Chondrocyte (in vitro differentiated cells): Measurements from ENCODE around the gene P2RX3. TPM values are rescaled to one million over a fixed set of nuclear protein-coding genes. Genes with fewer than 3 reads are reported as not detected.

ENCODE experiments used
- DNase-seq: peaks from one replicate; pipeline ENCODE4 v3.0.0; 2021; ENCODE audit warnings: mixed read lengths, low spot score
- H3K27ac Mint-ChIP-seq: one replicate; pipeline ENCODE4 v1.8.0; 2021; ENCODE audit warnings: mild to moderate bottlenecking, moderate library complexity, mixed read lengths; ENCODE audit not compliant: unreplicated experiment
- H3K27me3 Mint-ChIP-seq: 2 replicates; pipeline ENCODE4 v1.8.0; 2021; ENCODE audit warnings: low read depth, mixed read lengths
- H3K36me3 Mint-ChIP-seq: 2 replicates; pipeline ENCODE4 v1.8.0; 2021; ENCODE audit warnings: low read depth, mixed read lengths
- H3K4me1 Mint-ChIP-seq: 2 replicates; pipeline ENCODE4 v1.8.0; 2021; ENCODE audit warnings: low read depth, mild to moderate bottlenecking, mixed read lengths
- H3K4me3 Mint-ChIP-seq: one replicate; pipeline ENCODE4 v1.8.0; 2021; ENCODE audit warnings: mild to moderate bottlenecking, moderate library complexity, mixed read lengths; ENCODE audit not compliant: unreplicated experiment
- H3K9me3 Mint-ChIP-seq: 2 replicates; pipeline ENCODE4 v1.8.0; 2021; ENCODE audit warnings: low read depth, mixed read lengths
- total RNA-seq: library from RNA; stranded (reverse); gene quantifications from 3 replicates; pipeline ENCODE4 v1.2.1, GENCODE V29; 2021
- TF ChIP-seq, protein P1 (sequence below): fragments of 200-600 bp; sonication (generic); IDR thresholded peaks from 2 replicates; pipeline ENCODE4 v1.5.0; 2021; ENCODE audit warnings: antibody characterized with exemption, mild to moderate bottlenecking, moderate library complexity

P2RX3 gene
- total RNA-seq, 1 donor from 2014 or later, result not detected

DNA sequence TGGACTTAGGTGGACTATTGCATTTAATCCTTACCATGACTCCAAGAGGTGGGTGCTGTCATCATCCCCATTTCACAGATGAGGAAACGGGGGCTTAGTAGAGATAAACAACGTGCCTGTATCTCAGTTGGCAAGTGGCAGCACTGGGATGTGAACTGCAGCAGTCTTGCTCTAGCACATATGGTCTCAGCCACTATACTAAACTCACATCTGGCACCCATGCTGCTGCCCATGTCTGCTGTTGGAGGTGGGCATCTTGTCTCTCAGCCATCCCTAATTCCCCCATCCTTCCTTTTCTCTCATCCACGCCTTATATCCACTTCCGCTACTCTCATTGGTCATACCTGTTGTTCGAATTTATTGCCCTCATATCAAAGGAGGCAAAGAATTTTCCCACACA is 39.0 kb downstream of the P2RX3 start:
- H3K4me3 Mint-ChIP-seq, result no peak overlapping the region
- peaks cover 2% of the 10 kb centered on the region for H3K9me3 Mint-ChIP-seq
- no peaks in the 10 kb centered on the region for H3K36me3 Mint-ChIP-seq
- peaks cover 35% of the 10 kb centered on the region for H3K27me3 Mint-ChIP-seq
- no peaks in the 10 kb centered on the region for H3K4me1 Mint-ChIP-seq
- H3K27ac Mint-ChIP-seq, result no peak overlapping the region
- DNase-seq, result no peak
- TF ChIP-seq, protein P1, sequence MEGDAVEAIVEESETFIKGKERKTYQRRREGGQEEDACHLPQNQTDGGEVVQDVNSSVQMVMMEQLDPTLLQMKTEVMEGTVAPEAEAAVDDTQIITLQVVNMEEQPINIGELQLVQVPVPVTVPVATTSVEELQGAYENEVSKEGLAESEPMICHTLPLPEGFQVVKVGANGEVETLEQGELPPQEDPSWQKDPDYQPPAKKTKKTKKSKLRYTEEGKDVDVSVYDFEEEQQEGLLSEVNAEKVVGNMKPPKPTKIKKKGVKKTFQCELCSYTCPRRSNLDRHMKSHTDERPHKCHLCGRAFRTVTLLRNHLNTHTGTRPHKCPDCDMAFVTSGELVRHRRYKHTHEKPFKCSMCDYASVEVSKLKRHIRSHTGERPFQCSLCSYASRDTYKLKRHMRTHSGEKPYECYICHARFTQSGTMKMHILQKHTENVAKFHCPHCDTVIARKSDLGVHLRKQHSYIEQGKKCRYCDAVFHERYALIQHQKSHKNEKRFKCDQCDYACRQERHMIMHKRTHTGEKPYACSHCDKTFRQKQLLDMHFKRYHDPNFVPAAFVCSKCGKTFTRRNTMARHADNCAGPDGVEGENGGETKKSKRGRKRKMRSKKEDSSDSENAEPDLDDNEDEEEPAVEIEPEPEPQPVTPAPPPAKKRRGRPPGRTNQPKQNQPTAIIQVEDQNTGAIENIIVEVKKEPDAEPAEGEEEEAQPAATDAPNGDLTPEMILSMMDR, result no peak

DNA sequence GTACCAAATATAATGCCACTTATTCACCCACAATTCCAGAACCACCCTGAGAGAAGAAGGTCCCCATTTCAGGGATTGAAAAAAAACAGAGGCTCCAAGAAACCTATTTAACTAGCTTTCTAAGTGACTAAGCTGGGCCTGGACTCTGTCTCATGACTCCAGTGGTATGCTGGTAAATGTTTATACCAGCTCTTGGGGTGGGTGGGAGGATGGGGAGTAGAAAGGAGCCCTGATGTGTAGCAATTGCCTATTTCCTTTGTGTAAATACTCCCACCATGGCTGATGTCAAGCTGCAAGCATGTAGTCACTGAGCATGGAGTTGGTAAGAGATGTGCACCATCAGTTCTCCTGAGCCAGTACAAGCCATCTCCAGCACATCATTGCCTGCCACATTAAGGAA is 40.0 kb downstream of the P2RX3 start:
- H3K4me1 Mint-ChIP-seq, result no peaks in the 10 kb centered on the region
- no peaks in the 10 kb centered on the region for H3K36me3 Mint-ChIP-seq
- no peak overlapping the region for H3K4me3 Mint-ChIP-seq
- H3K9me3 Mint-ChIP-seq, result peaks cover 2% of the 10 kb centered on the region
- no peak for DNase-seq
- no peak overlapping the region for H3K27ac Mint-ChIP-seq
- TF ChIP-seq, protein P1, result no peak
- H3K27me3 Mint-ChIP-seq, result peaks cover 32% of the 10 kb centered on the region

DNA sequence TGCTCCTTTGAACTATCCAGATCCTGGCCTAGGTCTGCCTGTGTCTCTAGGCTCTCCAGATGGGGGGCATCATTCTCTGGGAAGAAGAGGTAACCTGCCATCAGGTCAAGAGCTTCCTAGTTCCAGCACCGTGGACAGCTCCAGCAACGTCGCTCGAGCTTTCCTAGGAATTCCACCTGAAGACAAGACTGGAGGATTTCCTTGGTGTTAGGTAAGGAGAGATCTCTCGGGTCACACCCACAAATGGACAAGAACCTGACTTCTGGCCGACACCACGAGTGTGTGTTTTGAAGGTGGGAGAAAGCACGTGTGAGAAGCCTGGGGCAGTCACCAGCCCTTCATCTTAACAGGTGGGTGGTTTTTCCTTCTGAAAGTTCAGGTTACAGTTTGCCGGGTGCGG is 41.6 kb downstream of the P2RX3 start:
- Mint-ChIP-seq H3K36me3 (no peaks in the 10 kb centered on the region), H3K27ac (no peak overlapping the region), H3K4me1 (no peaks in the 10 kb centered on the region), H3K4me3 (no peak overlapping the region), H3K9me3 (no peaks in the 10 kb centered on the region), H3K27me3 (peaks cover 31% of the 10 kb centered on the region)
- TF ChIP-seq, protein P1, result no peak
- no peak for DNase-seq

DNA sequence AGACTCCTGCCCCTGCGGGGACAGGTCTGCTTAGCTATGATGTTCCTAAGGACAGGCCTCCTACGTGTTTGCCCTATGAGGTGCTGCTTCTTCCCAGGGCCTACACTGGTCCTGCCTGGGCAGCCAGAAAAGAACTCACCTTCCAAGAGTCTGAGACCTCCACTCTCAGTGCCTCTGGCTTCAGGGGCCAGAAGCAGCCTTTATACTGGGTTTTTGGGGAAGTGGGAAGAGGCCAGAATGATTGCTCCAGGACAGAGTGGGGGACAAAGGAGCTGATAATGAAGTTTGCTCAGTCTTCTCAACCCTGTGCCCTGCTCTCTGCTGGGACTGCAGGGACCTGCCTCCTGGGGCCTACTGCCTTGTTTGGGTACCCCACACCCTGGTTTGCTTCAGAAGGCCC is 42.8 kb downstream of the P2RX3 start, which contains the start of gene PRG3:
PRG3 (minus strand) TSS at position 176 of the 400 bp plus-strand sequence. CDS start 442 bp downstream, outside the sequence.
- TF ChIP-seq, protein P1, result no peak
- no peak for DNase-seq
- Mint-ChIP-seq H3K4me3 (no peak within 1 kb of the TSS), H3K27ac (no peak within 1 kb of the TSS), H3K36me3 (no peaks in the 10 kb centered on the region), H3K9me3 (no peaks in the 10 kb centered on the region), H3K4me1 (no peaks in the 10 kb centered on the region), H3K27me3 (peaks cover 39% of the 10 kb centered on the region)

DNA sequence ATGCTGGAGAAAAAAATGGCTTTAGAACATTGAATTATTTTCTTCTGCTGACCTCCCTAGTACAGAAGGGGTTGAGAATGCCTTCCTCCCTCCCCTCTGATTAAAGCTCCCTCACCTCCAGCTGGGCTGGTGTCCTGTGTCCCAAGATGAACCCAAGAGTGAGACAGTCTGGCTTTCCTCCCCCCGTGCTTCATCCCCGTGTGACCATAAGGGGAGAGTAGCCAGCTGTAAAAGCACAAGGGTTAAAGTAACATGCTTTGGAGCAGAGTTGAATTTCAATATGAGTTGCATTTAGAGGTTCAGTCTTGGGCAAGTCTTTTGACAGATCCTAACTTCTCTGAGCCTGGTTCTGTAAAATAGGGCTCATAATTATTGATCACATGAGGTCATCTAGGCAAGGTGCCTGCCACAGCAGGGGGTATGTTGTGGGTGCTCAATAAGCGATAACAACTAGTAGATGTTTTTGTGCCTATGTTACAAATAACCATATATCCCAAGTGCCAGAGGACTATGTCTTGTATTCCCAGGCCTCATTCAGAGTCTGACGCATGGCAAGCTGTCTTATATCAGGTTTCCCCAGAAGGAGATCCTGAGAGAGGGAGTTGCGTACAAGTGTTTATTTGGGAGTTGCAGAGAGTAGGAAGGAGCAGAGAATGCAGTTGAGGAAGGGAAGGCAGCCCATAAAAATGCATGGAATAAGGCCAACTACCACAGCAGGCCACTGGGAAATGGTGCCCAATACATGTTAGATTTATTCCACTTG is 48.2 kb downstream of the P2RX3 start:
- TF ChIP-seq, protein P1, result no peak
- Mint-ChIP-seq H3K27me3 (peaks cover 52% of the 10 kb centered on the region), H3K36me3 (no peaks in the 10 kb centered on the region), H3K4me3 (no peak overlapping the region), H3K4me1 (no peaks in the 10 kb centered on the region), H3K27ac (no peak overlapping the region), H3K9me3 (no peaks in the 10 kb centered on the region)
- no peak for DNase-seq
